HEK293T (cell line): ENCODE measurements around the gene JAZF1.

Source experiments
- BHLHE40 ChIP-seq: fragments of 450-650 bp; IDR thresholded peaks from 2 replicates; pipeline ENCODE4 v1.6.1; 2016; ENCODE audit warnings: mild to moderate bottlenecking, moderate library complexity, borderline replicate concordance
- CTBP1 ChIP-seq: fragments of 450-650 bp; IDR thresholded peaks from 2 replicates; pipeline ENCODE4 v1.6.1; 2016; ENCODE audit warnings: borderline replicate concordance
- ELF4 ChIP-seq: fragments of 450-650 bp; IDR thresholded peaks from 2 replicates; pipeline ENCODE4 v1.6.1; 2017; ENCODE audit warnings: antibody characterized with exemption
- FOXA1 ChIP-seq: fragments of 450-650 bp; IDR thresholded peaks from 2 replicates; pipeline ENCODE4 v1.6.1; 2016; ENCODE audit warnings: mild to moderate bottlenecking
- FOXK2 ChIP-seq: fragments of 450-650 bp; IDR thresholded peaks from 2 replicates; pipeline ENCODE4 v1.6.1; 2016; ENCODE audit warnings: mild to moderate bottlenecking
- FOXM1 ChIP-seq: fragments of 450-650 bp; IDR thresholded peaks from 2 replicates; pipeline ENCODE4 v1.6.1; 2017; ENCODE audit warnings: mild to moderate bottlenecking, borderline replicate concordance
- HDGF ChIP-seq: fragments of 450-650 bp; IDR thresholded peaks from 2 replicates; pipeline ENCODE4 v1.6.1; 2017; ENCODE audit warnings: antibody characterized with exemption, borderline replicate concordance
- L3MBTL2 ChIP-seq: fragments of 450-650 bp; conservative IDR thresholded peaks from 2 replicates; pipeline ENCODE4 v1.6.1; 2016; ENCODE audit warnings: mild to moderate bottlenecking
- NFRKB ChIP-seq: fragments of 450-650 bp; IDR thresholded peaks from 2 replicates; pipeline ENCODE4 v1.6.1; 2016; ENCODE audit warnings: mild to moderate bottlenecking, moderate library complexity
- PKNOX1 ChIP-seq: fragments of 450-650 bp; IDR thresholded peaks from 2 replicates; pipeline ENCODE4 v1.6.1; 2016
- SP1 ChIP-seq: fragments of 450-650 bp; IDR thresholded peaks from 2 replicates; pipeline ENCODE4 v1.6.1; 2017
- SUZ12 ChIP-seq: fragments of 450-650 bp; IDR thresholded peaks from 2 replicates; pipeline ENCODE4 v1.6.1; 2016; ENCODE audit warnings: mild to moderate bottlenecking
- ZNF384 ChIP-seq: fragments of 450-650 bp; IDR thresholded peaks from 2 replicates; pipeline ENCODE4 v1.6.1; 2016

GRCh38 chr7:28123752-28124151, 56.8 kb downstream of the JAZF1 start:
- TF ChIP-seq ELF4 (no peak), BHLHE40 (no peak), FOXA1 (no peak), SUZ12 (no peak), SP1 (no peak), CTBP1 (no peak), HDGF (no peak), FOXK2 (no peak), L3MBTL2 (no peak), NFRKB (no peak), FOXM1 (no peak), PKNOX1 (no peak), ZNF384 (no peak)
